Testis (tissue), 2 donors: ENCODE data around the gene PHACTR3.

Experiments
- CTCF ChIP-seq, 3 experiments: fragments of 450-650 bp in 2 of 3; fragments of 200-600 bp in 1 of 3; sonication (generic) in 1 of 3; IDR thresholded peaks; one replicate each; pipeline ENCODE4 v1.5.1; 2016 to 2019; ENCODE audit warnings: antibody characterized with exemption in 3 of 3, mild to moderate bottlenecking in 2 of 3, moderate library complexity in 1 of 3
- POLR2A ChIP-seq: fragments of 450-650 bp; IDR thresholded peaks from one replicate; pipeline ENCODE4 v1.6.1; 2017; ENCODE audit warnings: antibody characterized with exemption, mild to moderate bottlenecking, moderate library complexity

- peak in 2 of 3 experiments; percentile 40 to 64 for TF ChIP-seq CTCF (IDR thresholded peaks at IDR 0.05)
- no peak for TF ChIP-seq POLR2A
These were observed 43.6 kb upstream of the PHACTR3 start for GRCh38 chr20:59560588-59561227.
